Jurkat, Clone E6-1 (cell line): ENCODE data around the gene LRRC63.
"Not testable (repeated sequence)": the region's sequence is repeated elsewhere in the genome, so short reads cannot be mapped to it uniquely, and the experiment has no call there.

Source experiments
- DNase-seq: peaks from one replicate; pipeline ENCODE4 v3.0.0-alpha.2; 2011; ENCODE audit warnings: low read depth, low spot score
- H3K4me3 ChIP-seq: 2 replicates; pipeline ENCODE4 v1.5.1; 2011; ENCODE audit warnings: mild to moderate bottlenecking, low read length, control low read depth, moderate library complexity

The LRRC63 gene

DNA sequence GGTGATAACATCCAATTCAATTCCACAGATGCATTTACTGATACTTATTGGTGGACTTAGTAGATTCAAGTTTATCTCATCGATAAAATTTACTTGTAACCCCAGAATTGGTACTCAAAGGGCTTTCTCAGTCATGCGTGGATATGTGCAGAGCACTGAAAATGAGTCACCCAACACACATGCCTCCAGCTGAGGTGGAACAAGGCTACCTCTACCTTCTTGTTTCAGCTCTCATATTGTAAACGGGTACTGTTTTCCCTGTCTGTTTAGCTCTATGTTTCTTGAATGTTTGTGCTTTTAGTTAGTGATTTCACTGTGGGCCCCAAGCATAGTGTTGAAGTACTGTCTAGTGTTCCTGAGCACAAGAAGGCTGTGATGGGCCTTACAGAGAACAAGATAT, 1.5 kb downstream of the LRRC63 start:
- H3K4me3 ChIP-seq = no peak overlapping the region
- no peak for DNase-seq

DNA sequence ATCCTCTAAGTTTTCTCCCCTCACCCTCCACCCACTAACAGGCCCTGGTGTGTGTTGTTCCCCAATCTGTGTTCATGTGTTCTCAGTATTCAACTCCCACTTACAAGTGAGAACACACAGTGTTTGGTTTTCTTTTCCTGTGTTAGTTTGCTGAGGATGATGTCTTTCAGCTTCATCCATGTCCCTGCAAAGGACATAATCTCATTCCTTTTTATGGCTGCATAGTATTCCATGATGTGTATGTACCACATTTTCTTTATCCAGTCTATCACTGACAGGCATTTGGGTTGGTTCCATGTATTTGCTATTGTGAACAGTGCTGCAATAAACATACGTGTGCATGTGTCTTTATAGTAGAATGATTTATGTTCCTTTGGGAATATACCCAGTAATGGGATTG, 3.0 kb downstream of the LRRC63 start:
- not testable (repeated sequence) for H3K4me3 ChIP-seq, DNase-seq

DNA sequence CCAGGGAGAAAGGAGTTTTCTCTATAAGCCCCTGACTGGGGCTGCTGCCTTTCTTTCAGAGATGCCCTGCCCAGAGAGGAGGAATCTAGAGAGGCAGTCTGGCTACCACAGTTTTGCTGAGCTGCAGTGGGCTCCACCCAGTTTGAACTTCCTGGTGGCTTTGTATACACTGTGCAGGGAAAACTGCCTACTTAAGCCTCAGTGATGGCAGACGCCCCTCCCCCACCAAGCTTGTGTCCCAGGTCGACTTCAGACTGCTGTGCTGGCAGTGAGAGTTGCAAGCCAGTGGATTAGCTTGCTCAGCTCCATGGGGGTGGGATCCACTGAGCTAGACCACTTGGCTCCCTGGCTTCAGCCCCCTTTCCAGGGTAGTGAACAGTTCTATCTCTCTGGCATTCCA, 8.5 kb downstream of the LRRC63 start:
- DNase-seq = peak; percentile 62
- H3K4me3 ChIP-seq = not testable (repeated sequence)

DNA sequence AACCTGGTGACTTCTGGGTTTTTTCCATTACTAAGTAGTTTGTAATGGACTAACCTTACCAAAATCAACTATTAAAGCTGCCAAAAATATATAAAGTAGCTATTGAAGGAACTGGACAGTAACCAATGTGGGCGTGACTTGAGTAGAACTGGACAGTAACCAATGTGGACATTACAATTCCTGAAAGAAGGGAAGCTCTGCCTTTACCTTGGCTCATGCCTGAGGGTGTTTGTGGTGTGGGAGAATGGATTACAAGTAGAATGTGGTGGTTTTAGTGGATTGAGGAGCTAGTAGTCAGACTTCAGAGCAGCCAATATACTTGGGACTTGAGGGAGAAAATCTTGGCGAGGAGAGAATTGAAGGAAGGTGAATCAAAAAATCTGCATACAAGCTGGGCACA, 17.5 kb downstream of the LRRC63 start:
- no peak for DNase-seq
- no peak overlapping the region for H3K4me3 ChIP-seq

GRCh38 chr13:46232281-46232680, 20.6 kb downstream of the LRRC63 start:
- no peak overlapping the region for H3K4me3 ChIP-seq
- DNase-seq = no peak

DNA sequence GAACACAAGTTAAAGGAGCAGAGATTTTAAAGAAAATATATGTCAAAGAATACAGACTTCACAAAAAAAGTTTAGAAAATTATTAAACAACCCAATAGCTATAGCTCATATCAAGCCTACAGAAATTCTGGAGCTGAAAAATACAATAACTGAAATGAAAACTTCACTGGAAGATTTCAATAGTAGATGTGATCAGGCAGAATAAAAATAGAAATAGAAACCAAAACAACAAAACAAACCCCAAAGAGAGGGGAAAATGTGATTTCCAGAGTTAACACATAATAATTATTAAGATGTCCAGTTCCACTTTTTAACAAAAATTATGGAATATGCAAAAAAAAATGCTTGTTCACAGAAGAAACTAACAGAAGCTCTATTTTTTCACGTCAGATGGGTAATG, 23.6 kb downstream of the LRRC63 start:
- no peak for DNase-seq
- H3K4me3 ChIP-seq = no peak overlapping the region

- no peak overlapping the region for H3K4me3 ChIP-seq
- DNase-seq = no peak
Measured at GRCh38 chr13:46265292-46265691, 53.6 kb downstream of the LRRC63 start.

DNA sequence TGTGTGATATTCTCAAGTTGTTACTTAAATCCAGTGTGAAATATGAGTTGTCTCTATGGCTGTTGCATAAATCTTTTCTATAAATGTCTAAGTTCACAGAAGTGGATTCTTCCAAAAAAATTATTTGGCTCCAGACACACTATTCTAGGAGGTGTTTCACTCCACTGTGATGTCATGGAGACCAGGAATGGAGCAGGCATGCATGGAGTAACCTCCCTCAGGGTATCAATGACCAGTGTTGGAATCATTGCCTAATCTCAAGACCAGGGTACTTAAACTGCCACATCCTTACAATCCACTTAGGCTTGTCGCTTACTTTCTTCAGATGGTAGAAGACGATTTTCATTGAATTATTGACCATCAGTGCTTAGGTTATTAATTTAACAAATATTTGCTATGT, 55.4 kb downstream of the LRRC63 start:
- H3K4me3 ChIP-seq = no peak overlapping the region
- no peak for DNase-seq

GRCh38 chr13:46270416-46270815, 58.7 kb downstream of the LRRC63 start:
- H3K4me3 ChIP-seq = no peak overlapping the region

GRCh38 chr13:46274094-46274698, 62.5 kb downstream of the LRRC63 start:
- DNase-seq = no peak
- no peak overlapping the region for H3K4me3 ChIP-seq

More at GRCh38 chr13:46270416-46270815, 58.7 kb downstream of the LRRC63 start:
- no peak for DNase-seq

DNA sequence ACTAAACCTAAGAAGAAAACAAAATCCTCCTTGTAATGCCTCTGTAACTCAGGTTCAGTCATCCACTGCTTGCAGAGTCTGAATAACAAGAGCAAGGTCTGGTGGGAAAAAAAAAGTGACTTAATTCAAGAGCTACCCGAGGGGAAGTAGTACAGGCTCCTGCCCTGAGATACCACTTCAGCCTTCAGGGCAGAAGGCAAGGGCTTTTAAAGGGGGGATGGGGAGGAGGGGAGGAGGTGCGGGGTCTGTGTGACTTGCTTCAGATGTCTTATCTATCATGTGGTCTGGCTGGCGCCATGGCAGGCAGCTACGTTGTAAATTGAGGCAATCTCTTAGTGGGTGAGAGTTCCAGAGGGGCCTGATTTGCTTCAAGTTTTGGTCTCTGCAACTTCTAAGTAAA, 66.7 kb downstream of the LRRC63 start:
- peak; percentile 81 for DNase-seq
- no peak overlapping the region for H3K4me3 ChIP-seq

- no peak for DNase-seq
- H3K4me3 ChIP-seq = no peak overlapping the region
Measured at GRCh38 chr13:46281779-46282178, 70.1 kb downstream of the LRRC63 start.

DNA sequence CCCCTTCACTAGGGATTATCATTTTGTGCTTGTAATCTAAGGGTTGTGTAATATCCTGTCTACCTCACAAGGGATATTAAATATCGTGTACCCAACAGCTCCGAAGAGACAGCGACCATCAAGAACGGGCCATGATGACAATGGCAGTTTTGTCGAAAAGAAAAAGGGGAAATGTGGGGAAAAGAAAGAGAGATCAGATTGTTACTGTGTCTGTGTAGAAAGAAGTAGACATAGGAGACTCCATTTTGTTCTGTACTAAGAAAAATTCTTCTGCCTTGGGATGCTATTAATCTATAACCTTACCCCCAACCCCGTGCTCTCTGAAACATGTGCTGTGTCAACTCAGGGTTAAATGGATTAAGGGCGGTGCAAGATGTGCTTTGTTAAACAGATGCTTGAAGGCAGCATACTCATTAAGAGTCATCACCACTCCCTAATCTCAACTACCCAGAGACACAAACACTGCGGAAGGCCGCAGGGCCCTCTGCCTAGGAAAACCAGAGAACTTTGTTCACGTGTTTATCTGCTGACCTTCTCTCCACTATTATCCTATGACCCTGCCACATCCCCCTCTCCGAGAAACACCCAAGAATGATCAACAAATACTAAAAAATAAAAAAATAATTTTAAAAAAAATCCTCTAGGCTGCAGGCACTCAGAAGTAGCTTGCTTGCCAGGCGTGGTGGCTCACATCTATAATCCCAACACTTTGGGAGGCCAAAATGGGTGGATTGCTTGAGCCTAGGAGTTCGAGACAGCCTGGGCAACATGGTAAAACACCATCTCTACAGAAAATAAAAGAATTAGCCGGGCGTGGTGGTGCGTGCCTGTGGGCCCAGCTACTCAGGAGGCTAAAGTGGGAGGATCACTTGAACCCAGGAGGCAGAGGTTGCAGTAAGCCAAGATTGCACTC, 72.4 kb downstream of the LRRC63 start:
- not testable (repeated sequence) for DNase-seq, H3K4me3 ChIP-seq

DNA sequence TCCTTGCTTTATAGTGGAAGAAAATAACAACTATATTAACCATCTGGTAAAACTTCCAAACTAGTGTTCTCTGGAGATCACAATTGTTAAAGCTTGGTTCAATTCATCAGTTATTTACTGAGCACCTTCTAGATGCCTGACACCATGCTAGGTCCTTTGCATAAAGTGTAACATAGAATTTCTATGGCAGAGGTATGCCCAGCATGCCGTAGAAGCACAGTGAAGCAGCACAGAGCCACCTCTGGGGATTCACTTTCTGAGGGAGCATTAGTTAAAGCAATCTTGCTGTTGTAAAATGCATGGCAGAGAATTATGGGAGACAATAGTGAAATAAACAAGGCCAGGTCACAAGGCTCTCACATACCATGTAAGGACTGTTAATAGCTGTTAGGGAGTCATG, 75.2 kb downstream of the LRRC63 start:
- no peak overlapping the region for H3K4me3 ChIP-seq
- no peak for DNase-seq

DNA sequence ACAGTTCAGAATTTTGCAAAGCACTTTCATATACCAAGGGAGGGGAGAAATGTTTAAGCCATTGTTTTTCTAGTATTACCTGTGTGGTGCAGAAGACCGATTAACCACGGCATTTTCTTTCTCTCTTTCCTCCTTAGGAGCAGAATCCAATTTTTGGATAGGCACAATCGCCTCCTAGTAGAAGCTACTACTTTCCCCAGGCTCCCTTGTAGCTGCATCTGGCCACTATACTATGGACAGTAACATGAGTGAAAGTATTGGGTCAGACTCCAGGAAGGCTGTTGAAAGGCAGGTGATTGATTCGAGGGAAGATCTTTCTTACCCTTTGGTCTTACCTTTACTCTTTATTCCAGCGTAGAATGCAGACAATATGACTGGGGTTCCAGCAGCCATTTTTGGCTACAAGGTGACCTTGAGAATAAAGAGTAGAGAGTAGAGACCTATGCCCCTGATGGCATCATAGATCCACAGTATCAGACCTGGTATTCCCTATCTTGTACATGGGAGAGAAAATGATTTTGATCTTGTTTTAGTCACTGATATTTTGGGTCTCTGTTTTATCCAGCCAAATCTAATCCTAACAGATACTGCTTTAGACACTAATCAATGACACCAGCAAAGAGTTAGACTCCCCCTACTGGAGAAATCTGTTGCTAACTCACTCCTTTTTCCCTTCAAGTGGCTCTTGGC, 77.0 kb downstream of the LRRC63 start:
- no peak overlapping the region for H3K4me3 ChIP-seq
- peak; percentile 83 for DNase-seq

DNA sequence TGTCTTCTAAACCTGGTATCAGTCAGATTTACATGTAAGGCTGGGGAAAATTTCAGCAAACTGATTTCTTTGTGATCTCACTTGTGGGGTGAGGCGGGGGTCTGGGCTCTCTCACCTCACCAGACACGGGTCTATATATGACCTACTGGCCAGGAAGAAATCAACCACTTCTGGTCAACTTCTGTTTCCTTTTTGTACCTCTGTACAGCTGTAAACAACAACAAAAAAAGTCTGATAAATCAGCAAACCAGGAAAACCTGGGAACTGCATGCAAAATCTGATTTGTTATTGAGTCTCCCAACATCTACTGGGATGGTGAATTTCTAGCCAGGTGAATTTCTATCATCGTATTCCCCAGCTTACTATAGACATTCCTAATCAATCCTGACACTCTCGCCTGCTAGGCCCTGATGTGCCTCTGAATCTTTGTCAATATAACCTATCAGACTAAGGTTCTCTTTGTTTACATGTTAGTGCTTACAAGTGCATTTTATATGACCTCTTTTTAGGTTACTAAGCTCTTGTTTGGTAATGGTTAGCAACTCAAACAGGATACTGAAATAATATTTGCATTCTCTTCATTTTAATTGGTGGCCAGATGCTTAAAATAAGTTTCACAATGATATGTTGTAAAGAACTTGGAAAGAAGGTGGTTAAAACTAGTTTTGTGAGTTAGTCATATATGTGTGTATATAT, 77.7 kb downstream of the LRRC63 start:
- H3K4me3 ChIP-seq = no peak overlapping the region
- DNase-seq = no peak

- H3K4me3 ChIP-seq = no peak overlapping the region
- DNase-seq = no peak
Measured at GRCh38 chr13:46290434-46290833, 78.7 kb downstream of the LRRC63 start.

- no peak for DNase-seq
Measured at GRCh38 chr13:46293436-46293835, 81.7 kb downstream of the LRRC63 start.

GRCh38 chr13:46295491-46296114, 83.9 kb downstream of the LRRC63 start:
- peak; percentile 98 for DNase-seq
- H3K4me3 ChIP-seq = peak overlapping the region; percentile 31

More at GRCh38 chr13:46293436-46293835, 81.7 kb downstream of the LRRC63 start:
- no peak overlapping the region for H3K4me3 ChIP-seq
